ENCODE results near the gene CUX1.
A peak's percentile ranks its signal among the peaks of the same experiment; 100 is the strongest.

CUX1 gene

DNA sequence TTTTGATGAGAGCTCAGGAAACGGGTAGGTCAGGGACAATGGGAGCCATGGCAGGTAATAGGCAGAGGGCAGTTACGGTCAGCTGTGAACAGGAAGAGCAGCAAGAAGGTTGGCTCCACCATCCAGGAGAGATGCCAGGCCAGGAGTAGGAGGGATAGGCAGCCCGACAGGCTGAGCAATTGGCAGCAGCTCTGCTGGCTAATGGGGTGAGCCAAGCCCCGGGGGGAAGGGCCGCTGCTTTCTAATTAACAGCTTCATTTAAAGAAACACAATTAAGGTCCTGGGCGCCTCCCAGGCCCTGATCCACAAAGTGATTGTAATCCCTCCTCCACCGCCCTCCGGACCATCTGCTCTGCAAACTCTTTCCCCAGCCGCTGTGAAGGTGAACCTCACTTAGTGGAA is 493.0 kb downstream of the CUX1 start:
- 91% methylated on average over 9 of the region's 9 CpGs for WGBS
- Histone ChIP-seq H3K36me3 (ENCODE audit: insufficient read depth, low read length) (peaks cover 11% of the 10 kb centered on the region), H3K4me1 (ENCODE audit: insufficient read depth, low read length) (peaks cover 12% of the 10 kb centered on the region), H3K9ac (ENCODE audit: low read depth, low read length) (no peak overlapping the region), H3K4me3 (ENCODE audit: low read length) (no peak overlapping the region), H3K27ac (ENCODE audit: low read depth, low read length) (no peak overlapping the region), H3K9me3 (ENCODE audit: insufficient read depth, low read depth, low read length) (no peaks in the 10 kb centered on the region), H3K27me3 (ENCODE audit: insufficient read depth, low read length) (no peaks in the 10 kb centered on the region)

DNA sequence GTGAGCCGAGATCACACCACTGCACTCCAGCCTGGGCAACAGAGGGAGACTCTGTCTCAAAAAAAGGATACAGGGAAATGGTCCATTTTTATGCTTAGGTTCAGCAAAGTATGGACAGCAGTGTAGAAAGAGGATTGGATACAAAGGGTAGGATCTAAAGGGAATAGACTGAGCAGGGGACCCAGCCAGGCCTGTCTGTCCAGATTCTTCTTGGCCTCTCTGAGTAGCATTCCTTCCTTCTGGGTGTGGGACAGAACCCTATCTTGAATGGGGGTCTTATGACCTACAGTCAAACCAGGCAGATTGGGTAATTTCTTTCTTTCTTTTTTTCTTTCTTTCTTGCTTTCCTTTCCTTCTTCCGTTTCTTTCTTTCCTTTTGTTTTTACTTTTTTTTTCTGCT is 494.9 kb downstream of the CUX1 start:
- Histone ChIP-seq H3K9ac (ENCODE audit: low read depth, low read length) (no peak overlapping the region), H3K27ac (ENCODE audit: low read depth, low read length) (no peak overlapping the region), H3K4me3 (ENCODE audit: low read length) (no peak overlapping the region), H3K36me3 (ENCODE audit: insufficient read depth, low read length) (peaks cover 11% of the 10 kb centered on the region), H3K27me3 (ENCODE audit: insufficient read depth, low read length) (no peaks in the 10 kb centered on the region), H3K4me1 (ENCODE audit: insufficient read depth, low read length) (peaks cover 6% of the 10 kb centered on the region), H3K9me3 (ENCODE audit: insufficient read depth, low read depth, low read length) (no peaks in the 10 kb centered on the region)
- 96% methylated on average over 2 of the region's 2 CpGs for WGBS

DNA sequence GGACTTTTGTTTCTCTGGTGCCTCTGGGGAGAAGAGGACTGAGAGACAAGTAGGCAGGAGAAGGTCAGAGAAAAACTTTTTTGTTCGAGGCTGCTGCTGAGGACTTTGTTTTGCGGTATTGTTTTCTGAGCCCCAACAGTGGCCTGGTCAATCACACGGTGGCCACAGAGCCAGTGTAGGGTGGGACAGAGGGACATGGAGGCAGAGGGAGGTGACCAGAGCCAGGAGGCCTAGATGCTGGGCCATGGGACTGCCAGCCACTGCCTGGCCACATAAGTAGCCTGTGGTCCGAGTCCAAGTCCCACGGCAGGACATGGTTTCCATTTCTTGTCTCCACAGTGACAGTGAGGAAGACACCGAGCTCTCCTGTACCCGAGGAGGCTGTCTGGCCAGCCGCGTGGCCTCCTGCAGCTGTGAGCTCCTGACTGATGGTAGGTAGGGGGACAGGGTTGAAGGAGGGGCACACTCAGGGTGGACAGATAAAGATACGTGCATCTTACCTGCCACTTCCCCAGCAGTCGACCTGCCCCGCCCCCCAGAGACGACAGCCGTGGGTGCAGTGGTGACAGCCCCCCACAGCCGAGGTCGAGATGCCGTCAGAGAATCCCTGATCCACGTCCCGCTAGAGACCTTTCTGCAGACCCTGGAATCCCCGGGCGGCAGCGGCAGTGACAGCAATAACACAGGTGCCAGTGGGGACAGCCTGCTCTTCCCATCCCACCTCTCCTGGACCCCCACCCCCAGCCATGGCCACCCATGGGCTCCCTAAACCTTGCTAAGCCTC is 496.8 kb downstream of the CUX1 start:
- Histone ChIP-seq H3K9me3 (ENCODE audit: insufficient read depth, low read depth, low read length) (no peaks in the 10 kb centered on the region), H3K27ac (ENCODE audit: low read depth, low read length) (no peak overlapping the region), H3K9ac (ENCODE audit: low read depth, low read length) (no peak overlapping the region; the same call in 1 of the 2 replicates), H3K4me3 (ENCODE audit: low read length) (no peak overlapping the region), H3K27me3 (ENCODE audit: insufficient read depth, low read length) (no peaks in the 10 kb centered on the region), H3K36me3 (ENCODE audit: insufficient read depth, low read length) (peaks cover 14% of the 10 kb centered on the region), H3K4me1 (ENCODE audit: insufficient read depth, low read length) (peaks cover 3% of the 10 kb centered on the region; the same call in 1 of the 2 replicates)
- WGBS = 94% methylated on average over 22 of the region's 22 CpGs

DNA sequence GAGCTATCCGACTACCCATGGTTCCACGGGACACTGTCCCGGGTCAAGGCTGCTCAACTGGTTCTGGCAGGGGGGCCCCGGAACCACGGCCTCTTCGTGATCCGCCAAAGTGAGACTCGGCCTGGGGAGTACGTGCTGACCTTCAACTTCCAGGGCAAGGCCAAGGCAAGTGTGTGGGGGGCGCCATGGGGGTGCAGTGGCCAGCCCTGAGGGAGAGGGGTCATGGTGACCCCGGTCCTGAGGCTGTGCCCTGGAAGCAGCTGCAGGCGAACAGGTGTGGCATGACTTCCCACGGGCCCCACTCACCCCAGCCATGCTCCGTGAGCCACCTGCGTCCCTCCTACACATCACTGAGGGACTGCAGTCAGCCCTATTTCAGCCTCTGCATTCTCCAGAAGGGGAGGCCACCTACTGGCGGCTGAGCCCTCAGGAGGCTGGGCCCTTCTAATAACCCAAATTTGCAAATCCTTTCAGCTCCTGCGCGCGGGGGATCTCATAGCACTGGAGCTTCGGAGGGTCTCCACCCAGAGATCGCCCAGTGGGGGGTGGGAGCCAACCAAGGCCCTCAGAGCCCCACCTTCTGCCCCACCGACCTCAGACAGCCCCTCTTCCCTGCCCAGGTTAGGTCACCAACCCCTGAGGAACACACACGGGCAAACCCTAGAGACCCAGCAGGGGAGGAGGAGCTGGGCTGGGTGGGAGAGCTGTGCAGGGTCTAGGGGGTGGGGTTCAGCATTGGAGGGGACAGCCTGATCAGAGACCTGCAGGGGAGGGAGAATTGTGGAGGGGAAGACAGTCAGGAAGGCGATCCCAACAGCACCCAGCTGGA is 500.0 kb downstream of the CUX1 start:
- H3K9me3 ChIP-seq (ENCODE audit: insufficient read depth, low read depth, low read length) = no peaks in the 10 kb centered on the region
- H3K27ac ChIP-seq (ENCODE audit: low read depth, low read length) = no peak overlapping the region
- no peak overlapping the region for H3K4me3 ChIP-seq (ENCODE audit: low read length)
- no peak overlapping the region for H3K9ac ChIP-seq (ENCODE audit: low read depth, low read length)
- WGBS = 69% methylated on average over 23 of the region's 24 CpGs
- H3K36me3 ChIP-seq (ENCODE audit: insufficient read depth, low read length) = peaks cover 11% of the 10 kb centered on the region
- H3K27me3 ChIP-seq (ENCODE audit: insufficient read depth, low read length) = peaks cover 5% of the 10 kb centered on the region; the same call in 1 of the 2 replicates
- peaks cover 3% of the 10 kb centered on the region; the same call in 1 of the 2 replicates for H3K4me1 ChIP-seq (ENCODE audit: insufficient read depth, low read length)

DNA sequence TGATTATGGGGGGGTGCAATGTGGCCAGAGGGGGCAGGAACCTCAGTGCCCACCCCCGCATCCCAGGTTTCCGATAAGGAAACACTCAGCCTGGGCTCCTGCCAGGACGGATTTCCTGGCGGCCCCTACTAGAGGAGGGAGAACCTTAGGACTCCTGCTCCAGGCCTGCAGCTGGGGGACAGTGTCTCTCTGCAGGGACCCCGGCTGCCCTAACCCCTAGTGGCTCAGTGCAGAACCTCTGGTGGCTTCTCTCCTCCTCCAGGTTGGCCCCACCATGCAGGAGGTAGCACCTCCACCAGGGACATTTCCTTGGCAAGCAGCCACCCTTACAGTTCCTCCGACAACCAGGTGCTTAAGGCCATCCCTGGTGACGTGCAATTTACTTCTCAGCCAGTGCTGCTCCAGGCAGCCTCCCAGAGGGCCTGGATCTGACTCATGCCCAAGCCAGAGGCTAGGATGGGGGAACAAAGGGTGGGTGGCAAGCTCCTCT is 501.1 kb downstream of the CUX1 start:
- 93% methylated on average over 7 of the region's 7 CpGs for WGBS
- H3K27ac ChIP-seq (ENCODE audit: low read depth, low read length) = no peak overlapping the region
- H3K4me3 ChIP-seq (ENCODE audit: low read length) = no peak overlapping the region
- H3K36me3 ChIP-seq (ENCODE audit: insufficient read depth, low read length) = peaks cover 11% of the 10 kb centered on the region
- no peaks in the 10 kb centered on the region for H3K9me3 ChIP-seq (ENCODE audit: insufficient read depth, low read depth, low read length)
- no peak overlapping the region for H3K9ac ChIP-seq (ENCODE audit: low read depth, low read length)
- H3K4me1 ChIP-seq (ENCODE audit: insufficient read depth, low read length) = peaks cover 3% of the 10 kb centered on the region; the same call in 1 of the 2 replicates
- peaks cover 5% of the 10 kb centered on the region; the same call in 1 of the 2 replicates for H3K27me3 ChIP-seq (ENCODE audit: insufficient read depth, low read length)

DNA sequence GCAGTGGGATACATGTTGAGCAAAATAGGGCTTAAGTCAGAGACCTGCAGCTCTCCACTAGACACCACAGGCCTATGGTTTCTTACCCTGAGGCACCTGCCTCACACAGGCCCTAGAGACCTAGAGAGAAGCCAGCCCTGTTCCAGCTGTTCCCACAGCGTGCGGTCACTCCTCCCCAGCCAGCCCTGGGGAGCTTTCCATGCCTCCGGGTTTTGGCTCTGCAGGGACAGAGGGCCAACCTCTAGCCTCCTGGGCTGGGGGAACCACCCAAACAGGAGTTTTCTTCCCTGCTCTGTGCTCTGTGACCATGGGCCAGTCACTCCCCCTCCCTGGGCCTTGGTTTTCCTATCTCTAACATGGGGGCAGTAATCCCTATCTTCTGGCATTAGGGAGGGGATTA is 502.2 kb downstream of the CUX1 start:
- WGBS = 89% methylated on average over 3 of the region's 3 CpGs
- Histone ChIP-seq H3K9ac (ENCODE audit: low read depth, low read length) (no peak overlapping the region), H3K27ac (ENCODE audit: low read depth, low read length) (no peak overlapping the region), H3K9me3 (ENCODE audit: insufficient read depth, low read depth, low read length) (no peaks in the 10 kb centered on the region), H3K4me3 (ENCODE audit: low read length) (no peak overlapping the region), H3K36me3 (ENCODE audit: insufficient read depth, low read length) (peaks cover 3% of the 10 kb centered on the region; the same call in 1 of the 2 replicates), H3K27me3 (ENCODE audit: insufficient read depth, low read length) (peaks cover 5% of the 10 kb centered on the region; the same call in 1 of the 2 replicates), H3K4me1 (ENCODE audit: insufficient read depth, low read length) (peaks cover 3% of the 10 kb centered on the region; the same call in 1 of the 2 replicates)

DNA sequence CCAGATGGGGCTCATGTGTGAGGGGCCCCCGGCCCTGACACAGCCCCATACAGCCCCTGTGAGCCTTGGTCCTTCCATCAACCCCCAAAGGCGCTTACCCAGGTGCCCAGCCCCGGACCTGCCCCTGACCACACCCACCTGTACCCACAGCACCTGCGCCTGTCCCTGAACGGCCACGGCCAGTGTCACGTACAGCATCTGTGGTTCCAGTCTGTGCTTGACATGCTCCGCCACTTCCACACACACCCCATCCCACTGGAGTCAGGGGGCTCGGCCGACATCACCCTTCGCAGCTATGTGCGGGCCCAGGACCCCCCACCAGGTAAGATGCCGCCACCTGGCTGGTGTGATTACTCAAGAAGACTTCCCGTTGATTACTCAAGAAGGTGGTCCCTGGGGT is 502.8 kb downstream of the CUX1 start:
- Histone ChIP-seq H3K27me3 (ENCODE audit: insufficient read depth, low read length) (peaks cover 5% of the 10 kb centered on the region; the same call in 1 of the 2 replicates), H3K4me1 (ENCODE audit: insufficient read depth, low read length) (peaks cover 3% of the 10 kb centered on the region; the same call in 1 of the 2 replicates), H3K9ac (ENCODE audit: low read depth, low read length) (no peak overlapping the region), H3K9me3 (ENCODE audit: insufficient read depth, low read depth, low read length) (no peaks in the 10 kb centered on the region), H3K4me3 (ENCODE audit: low read length) (no peak overlapping the region), H3K36me3 (ENCODE audit: insufficient read depth, low read length) (peaks cover 3% of the 10 kb centered on the region; the same call in 1 of the 2 replicates), H3K27ac (ENCODE audit: low read depth, low read length) (no peak overlapping the region)
- 92% methylated on average over 14 of the region's 14 CpGs for WGBS

DNA sequence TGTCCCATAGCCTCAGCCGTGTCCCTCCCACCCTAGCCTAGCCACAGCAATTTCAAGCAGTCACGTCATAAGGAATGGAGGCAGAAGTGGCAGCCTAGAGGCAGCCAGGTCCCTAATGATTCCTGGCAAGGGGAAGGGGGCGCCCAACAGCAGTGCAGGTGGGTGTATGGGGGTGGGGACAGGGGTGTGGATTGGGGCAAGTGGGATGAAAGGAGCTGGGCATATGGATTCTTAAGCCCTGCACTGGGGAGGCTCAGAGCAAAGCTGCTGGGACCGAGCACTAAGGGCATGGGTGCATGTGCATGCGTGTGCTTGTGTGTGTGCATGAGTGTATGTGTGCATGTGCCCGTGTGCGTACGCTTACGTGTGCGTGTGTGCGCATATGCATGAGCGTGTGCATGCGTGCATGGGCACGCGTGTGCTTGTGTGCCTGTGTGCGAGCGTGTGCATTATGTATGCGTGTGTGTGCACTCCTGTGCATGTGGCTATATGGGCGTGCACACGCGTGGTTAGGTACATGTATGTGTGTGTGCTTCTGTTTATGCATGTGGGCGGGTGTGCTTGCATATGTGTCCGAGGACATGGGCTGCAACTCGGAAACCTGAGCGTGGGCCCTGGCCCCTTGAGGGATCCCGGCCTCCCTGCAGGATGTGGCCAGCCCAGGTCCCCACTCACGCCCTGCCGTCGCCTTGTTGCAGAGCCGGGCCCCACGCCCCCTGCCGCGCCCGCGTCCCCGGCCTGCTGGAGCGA is 503.4 kb downstream of the CUX1 start:
- H3K27me3 ChIP-seq (ENCODE audit: insufficient read depth, low read length) = peaks cover 5% of the 10 kb centered on the region; the same call in 1 of the 2 replicates
- 70% methylated on average over 37 of the region's 37 CpGs for WGBS
- H3K9me3 ChIP-seq (ENCODE audit: insufficient read depth, low read depth, low read length) = no peaks in the 10 kb centered on the region
- peak overlapping the region; percentile 9; the same call in 1 of the 2 replicates for H3K4me3 ChIP-seq (ENCODE audit: low read length)
- no peak overlapping the region; the same call in 1 of the 2 replicates for H3K9ac ChIP-seq (ENCODE audit: low read depth, low read length)
- H3K4me1 ChIP-seq (ENCODE audit: insufficient read depth, low read length) = peaks cover 3% of the 10 kb centered on the region; the same call in 1 of the 2 replicates
- H3K36me3 ChIP-seq (ENCODE audit: insufficient read depth, low read length) = peaks cover 3% of the 10 kb centered on the region; the same call in 1 of the 2 replicates
- no peak overlapping the region for H3K27ac ChIP-seq (ENCODE audit: low read depth, low read length)

DNA sequence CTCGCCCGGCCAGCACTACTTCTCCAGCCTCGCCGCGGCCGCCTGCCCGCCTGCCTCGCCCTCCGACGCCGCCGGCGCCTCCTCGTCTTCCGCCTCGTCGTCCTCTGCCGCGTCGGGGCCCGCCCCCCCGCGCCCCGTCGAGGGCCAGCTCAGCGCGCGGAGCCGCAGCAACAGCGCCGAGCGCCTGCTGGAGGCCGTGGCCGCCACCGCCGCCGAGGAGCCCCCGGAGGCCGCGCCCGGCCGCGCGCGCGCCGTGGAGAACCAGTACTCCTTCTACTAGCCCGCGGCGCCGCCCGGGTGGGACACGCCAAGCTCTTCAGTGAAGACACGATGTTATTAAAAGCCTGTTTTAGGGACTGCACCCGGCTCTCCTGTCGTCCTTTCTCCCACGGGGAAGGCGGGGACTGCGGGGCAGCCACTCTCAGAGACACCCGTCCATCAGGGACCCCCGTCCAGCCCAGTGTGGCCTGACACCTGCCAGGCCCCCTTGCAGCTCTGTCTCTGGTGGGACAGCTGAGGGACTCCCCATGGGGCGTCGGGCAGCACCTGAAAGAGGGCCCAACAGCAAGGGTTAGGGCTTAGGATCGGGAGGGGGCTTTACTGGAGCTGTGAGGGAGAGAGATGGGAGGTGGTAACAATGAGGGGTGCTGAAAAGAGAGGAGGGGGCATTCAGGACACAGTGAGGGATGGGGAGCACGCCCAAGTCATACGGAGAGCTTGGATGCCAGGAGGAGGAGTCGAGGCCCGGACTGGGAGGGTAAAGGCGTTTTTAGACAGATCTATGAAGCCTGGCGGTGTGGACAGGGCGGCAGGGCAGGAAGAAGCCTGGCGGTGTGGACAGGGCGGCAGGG is 504.1 kb downstream of the CUX1 start:
- Histone ChIP-seq H3K36me3 (ENCODE audit: insufficient read depth, low read length) (peaks cover 3% of the 10 kb centered on the region; the same call in 1 of the 2 replicates), H3K4me3 (ENCODE audit: low read length) (peak overlapping the region; percentile 21; the same call in 1 of the 2 replicates), H3K4me1 (ENCODE audit: insufficient read depth, low read length) (peaks cover 3% of the 10 kb centered on the region; the same call in 1 of the 2 replicates), H3K27ac (ENCODE audit: low read depth, low read length) (no peak overlapping the region), H3K9ac (ENCODE audit: low read depth, low read length) (no peak overlapping the region; the same call in 1 of the 2 replicates), H3K9me3 (ENCODE audit: insufficient read depth, low read depth, low read length) (no peaks in the 10 kb centered on the region), H3K27me3 (ENCODE audit: insufficient read depth, low read length) (peaks cover 5% of the 10 kb centered on the region; the same call in 1 of the 2 replicates)
- WGBS = 28% methylated on average over 73 of the region's 73 CpGs

Measured in HUES64 (cell line).